ENCODE data around the gene ERC1.
A peak's percentile ranks its signal among the peaks of the same experiment; 100 is the strongest.
"Not testable (repeated sequence)": the region's sequence is repeated elsewhere in the genome, so short reads cannot be mapped to it uniquely, and the experiment has no call there.

Gene ERC1

DNA sequence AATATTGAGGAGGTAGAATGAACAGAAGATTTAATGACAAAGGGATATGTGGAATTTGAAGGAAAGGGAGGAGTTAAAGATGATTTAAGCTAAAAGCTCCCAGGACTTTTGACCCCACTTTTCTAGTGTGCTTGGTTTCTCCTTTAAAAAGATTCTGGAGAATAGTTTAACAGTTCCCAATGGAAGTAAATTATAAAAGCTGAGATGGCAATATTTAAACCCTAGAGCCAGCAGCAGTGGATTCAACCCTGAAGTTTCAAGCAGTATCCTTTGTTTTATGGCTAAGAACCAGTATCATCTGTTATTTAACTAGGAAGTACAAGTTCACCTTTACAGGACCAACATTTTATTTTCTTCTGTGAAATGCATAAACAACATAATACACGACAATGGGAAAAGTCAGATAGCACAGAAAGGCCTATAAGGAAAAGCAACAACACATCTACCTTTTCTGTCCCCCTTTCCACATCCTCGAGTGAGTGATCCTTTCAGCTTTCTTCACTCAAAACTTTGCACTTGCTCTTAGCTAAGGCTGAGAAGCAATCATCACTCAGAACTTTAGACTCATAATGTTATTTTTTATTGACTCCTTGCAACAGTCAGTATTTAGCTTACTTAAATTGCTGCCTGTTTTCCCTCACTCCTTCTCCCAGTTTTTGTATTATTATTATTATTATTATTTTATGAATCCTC is 338.9 kb downstream of the ERC1 start:
- ChIA-PET CTCF (no interaction called here), POLR2A (ENCODE audit: low non-redundant PET) (no interaction called here)

DNA sequence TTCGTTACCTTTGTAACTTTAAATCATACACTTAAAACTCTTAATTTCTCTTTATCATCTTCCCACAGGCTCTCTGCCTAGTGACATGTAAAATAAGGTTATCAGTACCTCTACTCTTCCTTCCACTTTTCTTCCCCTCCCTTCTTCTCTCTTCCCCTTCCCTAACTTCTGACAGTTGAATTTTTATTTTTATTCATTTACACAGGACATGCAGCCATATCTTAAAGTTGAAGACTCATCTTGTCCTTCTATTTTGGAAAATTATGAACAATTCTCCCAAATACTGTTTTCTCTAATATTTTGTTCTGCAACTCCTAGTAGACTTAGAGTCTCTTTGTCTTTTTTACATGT is 339.4 kb downstream of the ERC1 start:
- ChIA-PET POLR2A (ENCODE audit: low non-redundant PET) (no interaction called here), CTCF (no interaction called here)
- TF ChIP-seq, protein P1, sequence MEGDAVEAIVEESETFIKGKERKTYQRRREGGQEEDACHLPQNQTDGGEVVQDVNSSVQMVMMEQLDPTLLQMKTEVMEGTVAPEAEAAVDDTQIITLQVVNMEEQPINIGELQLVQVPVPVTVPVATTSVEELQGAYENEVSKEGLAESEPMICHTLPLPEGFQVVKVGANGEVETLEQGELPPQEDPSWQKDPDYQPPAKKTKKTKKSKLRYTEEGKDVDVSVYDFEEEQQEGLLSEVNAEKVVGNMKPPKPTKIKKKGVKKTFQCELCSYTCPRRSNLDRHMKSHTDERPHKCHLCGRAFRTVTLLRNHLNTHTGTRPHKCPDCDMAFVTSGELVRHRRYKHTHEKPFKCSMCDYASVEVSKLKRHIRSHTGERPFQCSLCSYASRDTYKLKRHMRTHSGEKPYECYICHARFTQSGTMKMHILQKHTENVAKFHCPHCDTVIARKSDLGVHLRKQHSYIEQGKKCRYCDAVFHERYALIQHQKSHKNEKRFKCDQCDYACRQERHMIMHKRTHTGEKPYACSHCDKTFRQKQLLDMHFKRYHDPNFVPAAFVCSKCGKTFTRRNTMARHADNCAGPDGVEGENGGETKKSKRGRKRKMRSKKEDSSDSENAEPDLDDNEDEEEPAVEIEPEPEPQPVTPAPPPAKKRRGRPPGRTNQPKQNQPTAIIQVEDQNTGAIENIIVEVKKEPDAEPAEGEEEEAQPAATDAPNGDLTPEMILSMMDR (conservative IDR thresholded peaks at IDR 0.05; ENCODE audit: low read depth), result no peak

More for the DNA sequence above, 338.9 kb downstream of the ERC1 start:
- no peak for DNase-seq (ENCODE audit: low spot score)
- no peak overlapping the region for H3K27ac ChIP-seq
- TF ChIP-seq, protein P1 (conservative IDR thresholded peaks at IDR 0.05; ENCODE audit: low read depth), result no peak

DNA sequence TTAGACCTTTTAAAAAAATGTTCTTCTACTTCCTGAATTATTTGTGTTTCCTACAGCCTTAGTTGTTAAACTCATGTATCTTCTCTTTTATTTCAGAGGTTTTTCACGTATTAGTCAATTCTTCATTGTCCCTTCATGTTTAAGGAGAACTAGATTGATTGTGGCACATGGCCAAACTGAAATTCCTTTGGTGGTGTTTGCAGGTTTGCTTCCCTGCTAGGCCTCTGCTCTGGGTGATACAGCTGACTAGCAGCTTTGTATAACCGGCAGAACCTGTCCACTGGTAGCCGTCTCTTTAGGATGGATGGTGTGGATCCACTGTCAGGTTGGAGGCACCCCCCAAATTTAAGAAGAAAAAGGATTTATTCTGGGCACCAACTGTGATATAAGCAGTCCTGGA is 341.3 kb downstream of the ERC1 start:
- no peak overlapping the region for H3K27ac ChIP-seq
- DNase-seq (ENCODE audit: low spot score), result peak; percentile 43
- ChIA-PET CTCF (interaction anchor here (0.6 to 0.7 kb wide), 2 partner anchors 51 to 214 kb away, joined by 4 to 5 read pairs; no protein-coding TSS in a partner anchor), POLR2A (ENCODE audit: low non-redundant PET) (no interaction called here)
- TF ChIP-seq, protein P1 (conservative IDR thresholded peaks at IDR 0.05; ENCODE audit: low read depth), result no peak

More for the DNA sequence above, 339.4 kb downstream of the ERC1 start:
- H3K27ac ChIP-seq, result no peak overlapping the region
- DNase-seq (ENCODE audit: low spot score), result no peak

DNA sequence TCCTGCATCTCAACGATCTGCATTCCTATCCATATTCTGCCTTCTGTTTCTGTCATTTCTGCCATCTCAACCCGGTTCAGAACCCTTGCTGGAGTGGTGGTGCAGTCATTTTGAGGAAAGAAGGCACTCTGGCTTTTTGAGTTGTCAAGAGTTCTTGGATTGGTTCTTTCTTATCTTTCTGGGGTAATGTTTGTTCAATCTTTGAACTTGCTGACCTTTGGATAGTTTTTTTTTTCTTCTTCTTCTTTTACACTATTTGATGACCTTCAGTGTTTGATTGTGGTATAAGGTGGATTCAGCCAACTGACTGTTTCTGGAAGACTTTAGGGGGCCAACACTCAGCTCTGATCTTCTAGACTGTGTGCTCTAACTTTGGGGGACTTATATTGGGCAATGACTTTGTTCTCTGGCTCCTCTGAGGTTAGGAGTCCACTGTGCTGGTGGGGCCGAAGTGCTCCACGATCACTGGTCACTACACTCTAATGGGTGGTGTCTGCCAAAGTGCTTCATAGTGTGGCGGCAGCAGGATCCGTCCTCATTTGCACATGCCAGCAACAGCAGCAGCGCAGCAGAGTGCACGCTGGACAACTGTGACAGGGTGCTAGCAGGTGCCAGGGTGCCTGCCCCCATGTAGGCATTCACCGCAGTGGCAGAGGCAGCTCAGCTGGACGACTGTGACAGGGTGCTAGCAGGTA is 347.6 kb downstream of the ERC1 start:
- DNase-seq (ENCODE audit: low spot score), result no peak
- ChIA-PET POLR2A (ENCODE audit: low non-redundant PET) (no interaction called here), CTCF (no interaction called here)
- no peak overlapping the region for H3K27ac ChIP-seq
- TF ChIP-seq, protein P1 (conservative IDR thresholded peaks at IDR 0.05; ENCODE audit: low read depth), result no peak

DNA sequence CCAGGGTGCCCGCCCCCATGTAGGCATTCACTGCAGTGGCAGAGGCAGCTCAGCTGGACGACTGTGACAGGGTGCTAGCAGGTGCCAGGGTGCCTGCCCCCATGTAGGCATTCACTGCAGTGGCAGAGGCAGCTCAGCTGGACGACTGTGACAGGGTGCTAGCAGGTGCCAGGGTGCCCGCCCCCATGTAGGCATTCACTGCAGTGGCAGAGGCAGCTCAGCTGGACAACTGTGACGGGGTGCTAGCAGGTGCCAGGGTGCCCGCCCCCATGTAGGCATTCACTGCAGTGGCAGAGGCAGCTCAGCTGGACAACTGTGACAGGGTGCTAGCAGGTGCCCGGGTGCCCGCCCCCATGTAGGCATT is 348.1 kb downstream of the ERC1 start:
- POLR2A ChIA-PET (ENCODE audit: low non-redundant PET); DNase-seq (ENCODE audit: low spot score); CTCF ChIA-PET: not testable (repeated sequence)

DNA sequence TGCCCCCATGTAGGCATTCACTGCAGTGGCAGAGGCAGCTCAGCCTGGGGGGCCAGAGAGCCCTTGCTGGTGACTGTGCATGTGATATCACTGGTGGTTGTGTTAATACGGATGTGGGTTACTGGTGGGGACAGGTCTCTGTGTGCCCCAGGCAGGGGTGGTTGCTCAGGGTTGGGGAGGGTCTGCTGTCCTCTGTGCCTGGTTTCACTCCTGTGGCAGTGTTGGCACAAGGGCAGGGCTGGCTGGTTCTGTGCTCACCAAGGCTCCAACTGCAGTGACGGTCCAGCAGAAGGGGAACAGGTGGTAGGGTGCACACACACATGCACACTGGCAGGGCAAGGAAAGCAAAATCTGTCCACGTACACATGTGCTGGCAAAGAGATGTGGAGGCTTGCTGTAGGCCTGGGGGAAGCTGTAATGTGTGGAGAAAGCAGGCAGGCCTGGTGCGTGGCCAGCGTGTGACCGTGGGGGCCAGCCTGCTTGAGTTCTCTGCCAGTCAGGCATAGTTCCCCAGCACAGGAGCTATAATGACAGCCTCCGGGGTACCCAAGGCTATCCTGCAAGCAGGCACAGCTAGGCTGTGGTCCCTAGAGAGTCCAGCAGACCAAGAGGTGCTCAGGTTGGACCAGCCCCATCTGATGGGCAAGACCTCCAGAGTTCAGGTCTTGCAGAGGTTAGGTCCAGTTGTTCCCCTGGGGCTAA is 348.7 kb downstream of the ERC1 start:
- H3K27ac ChIP-seq, result no peak overlapping the region
- POLR2A ChIA-PET (ENCODE audit: low non-redundant PET), result no interaction called here
- CTCF ChIA-PET, result no interaction called here
- DNase-seq (ENCODE audit: low spot score), result no peak
- TF ChIP-seq, protein P1 (conservative IDR thresholded peaks at IDR 0.05; ENCODE audit: low read depth), result no peak

More for the DNA sequence above, 348.1 kb downstream of the ERC1 start:
- H3K27ac ChIP-seq, result not testable (repeated sequence)

DNA sequence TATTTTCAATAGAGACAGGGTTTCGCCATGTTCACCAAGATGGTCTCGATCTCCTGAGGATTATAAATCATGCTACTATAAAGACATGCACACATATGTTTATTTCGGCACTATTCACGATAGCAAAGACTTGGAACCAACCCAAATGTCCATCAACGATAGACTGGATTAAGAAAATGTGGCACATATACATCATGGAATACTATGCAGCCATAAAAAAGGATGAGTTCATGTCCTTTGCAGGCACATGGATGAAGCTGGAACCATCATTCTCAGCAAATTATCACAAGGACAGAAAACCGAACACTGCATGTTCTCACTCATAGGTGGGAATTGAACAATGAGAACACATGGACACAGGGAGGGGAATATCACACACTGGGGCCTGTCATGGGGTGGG is 350.2 kb downstream of the ERC1 start:
- POLR2A ChIA-PET (ENCODE audit: low non-redundant PET); DNase-seq (ENCODE audit: low spot score); CTCF ChIA-PET; H3K27ac ChIP-seq: not testable (repeated sequence)

Measured in RWPE1 (cell line).